ENCODE data around the gene SFSWAP.
A peak's percentile ranks its signal among the peaks of the same experiment; 100 is the strongest.
"Not testable (repeated sequence)": the region's sequence is repeated elsewhere in the genome, so short reads cannot be mapped to it uniquely, and the experiment has no call there.

The SFSWAP gene

GRCh38 chr12:131710464-131711457 lies at the start of gene SFSWAP:
Gene SFSWAP, plus strand, starts transcription at chr12:131711090. Its CDS starts 140 bp downstream, at chr12:131711230.
- H3K36me3 ChIP-seq (ENCODE audit: control insufficient read depth, insufficient read depth, low read length): peaks cover 3% of the 10 kb centered on the region; the same call in 1 of the 2 replicates
- H3K4me1 ChIP-seq (ENCODE audit: control insufficient read depth, insufficient read depth, low read length): no peaks in the 10 kb centered on the region
- peak; percentile 33 for DNase-seq (ENCODE audit: low read depth, low spot score)
- H3K4me3 ChIP-seq (ENCODE audit: low read length): peak within 1 kb of the TSS; percentile 89
- no peaks in the 10 kb centered on the region for H3K27me3 ChIP-seq (ENCODE audit: control insufficient read depth, insufficient read depth, low read length)
- no peak within 1 kb of the TSS for H3K27ac ChIP-seq (ENCODE audit: low read length)
- WGBS (ENCODE audit: insufficient coverage, insufficient read length): no CpG with 5 or more reads among the region's 90 CpGs
- no peaks in the 10 kb centered on the region for H3K9me3 ChIP-seq (ENCODE audit: control insufficient read depth, insufficient read depth, low read length)

- H3K4me1 ChIP-seq (ENCODE audit: control insufficient read depth, insufficient read depth, low read length); H3K27ac ChIP-seq (ENCODE audit: low read length); H3K36me3 ChIP-seq (ENCODE audit: control insufficient read depth, insufficient read depth, low read length); H3K4me3 ChIP-seq (ENCODE audit: low read length); DNase-seq (ENCODE audit: low read depth, low spot score); H3K27me3 ChIP-seq (ENCODE audit: control insufficient read depth, insufficient read depth, low read length); H3K9me3 ChIP-seq (ENCODE audit: control insufficient read depth, insufficient read depth, low read length): not testable (repeated sequence)
- no CpG with 5 or more reads among the region's 78 CpGs for WGBS (ENCODE audit: insufficient coverage, insufficient read length)
These were observed 49.5 kb upstream of the SFSWAP start for GRCh38 chr12:131661170-131661985.

- H3K36me3 ChIP-seq (ENCODE audit: control insufficient read depth, insufficient read depth, low read length); H3K4me1 ChIP-seq (ENCODE audit: control insufficient read depth, insufficient read depth, low read length); H3K9me3 ChIP-seq (ENCODE audit: control insufficient read depth, insufficient read depth, low read length); H3K27me3 ChIP-seq (ENCODE audit: control insufficient read depth, insufficient read depth, low read length); H3K4me3 ChIP-seq (ENCODE audit: low read length); H3K27ac ChIP-seq (ENCODE audit: low read length); DNase-seq (ENCODE audit: low read depth, low spot score): not testable (repeated sequence)
- WGBS (ENCODE audit: insufficient coverage, insufficient read length): no CpG with 5 or more reads among the region's 28 CpGs
These were observed 49.0 kb upstream of the SFSWAP start for GRCh38 chr12:131661986-131662288.

GRCh38 chr12:131662346-131662745 lies 48.5 kb upstream of the SFSWAP start:
- not testable (repeated sequence) for H3K36me3 ChIP-seq (ENCODE audit: control insufficient read depth, insufficient read depth, low read length); H3K4me1 ChIP-seq (ENCODE audit: control insufficient read depth, insufficient read depth, low read length)
- no CpG with 5 or more reads among the region's 10 CpGs for WGBS (ENCODE audit: insufficient coverage, insufficient read length)

GRCh38 chr12:131665666-131666065 lies 45.2 kb upstream of the SFSWAP start:
- not testable (repeated sequence) for H3K9me3 ChIP-seq (ENCODE audit: control insufficient read depth, insufficient read depth, low read length); H3K4me3 ChIP-seq (ENCODE audit: low read length); H3K27ac ChIP-seq (ENCODE audit: low read length); H3K4me1 ChIP-seq (ENCODE audit: control insufficient read depth, insufficient read depth, low read length); DNase-seq (ENCODE audit: low read depth, low spot score); H3K36me3 ChIP-seq (ENCODE audit: control insufficient read depth, insufficient read depth, low read length); H3K27me3 ChIP-seq (ENCODE audit: control insufficient read depth, insufficient read depth, low read length)
- no CpG with 5 or more reads among the region's 17 CpGs for WGBS (ENCODE audit: insufficient coverage, insufficient read length)

More at GRCh38 chr12:131662346-131662745, 48.5 kb upstream of the SFSWAP start:
- not testable (repeated sequence) for DNase-seq (ENCODE audit: low read depth, low spot score); H3K27me3 ChIP-seq (ENCODE audit: control insufficient read depth, insufficient read depth, low read length); H3K9me3 ChIP-seq (ENCODE audit: control insufficient read depth, insufficient read depth, low read length); H3K27ac ChIP-seq (ENCODE audit: low read length); H3K4me3 ChIP-seq (ENCODE audit: low read length)

- H3K27ac ChIP-seq (ENCODE audit: low read length); H3K27me3 ChIP-seq (ENCODE audit: control insufficient read depth, insufficient read depth, low read length); H3K4me1 ChIP-seq (ENCODE audit: control insufficient read depth, insufficient read depth, low read length); H3K4me3 ChIP-seq (ENCODE audit: low read length); DNase-seq (ENCODE audit: low read depth, low spot score); H3K9me3 ChIP-seq (ENCODE audit: control insufficient read depth, insufficient read depth, low read length); H3K36me3 ChIP-seq (ENCODE audit: control insufficient read depth, insufficient read depth, low read length): not testable (repeated sequence)
- no CpG with 5 or more reads among the region's 12 CpGs for WGBS (ENCODE audit: insufficient coverage, insufficient read length)
These were observed 44.4 kb upstream of the SFSWAP start for GRCh38 chr12:131666486-131666885.

- not testable (repeated sequence) for H3K9me3 ChIP-seq (ENCODE audit: control insufficient read depth, insufficient read depth, low read length)
These were observed 43.8 kb upstream of the SFSWAP start for GRCh38 chr12:131666978-131667601.

GRCh38 chr12:131671276-131671675 lies 39.6 kb upstream of the SFSWAP start:
- Histone ChIP-seq H3K9me3 (ENCODE audit: control insufficient read depth, insufficient read depth, low read length) (no peaks in the 10 kb centered on the region), H3K27ac (ENCODE audit: low read length) (no peak overlapping the region), H3K27me3 (ENCODE audit: control insufficient read depth, insufficient read depth, low read length) (no peaks in the 10 kb centered on the region), H3K36me3 (ENCODE audit: control insufficient read depth, insufficient read depth, low read length) (no peaks in the 10 kb centered on the region), H3K4me3 (ENCODE audit: low read length) (no peak overlapping the region), H3K4me1 (ENCODE audit: control insufficient read depth, insufficient read depth, low read length) (no peaks in the 10 kb centered on the region)
- no peak for DNase-seq (ENCODE audit: low read depth, low spot score)
- no CpG with 5 or more reads among the region's 8 CpGs for WGBS (ENCODE audit: insufficient coverage, insufficient read length)

More at GRCh38 chr12:131666978-131667601, 43.8 kb upstream of the SFSWAP start:
- H3K36me3 ChIP-seq (ENCODE audit: control insufficient read depth, insufficient read depth, low read length); H3K4me1 ChIP-seq (ENCODE audit: control insufficient read depth, insufficient read depth, low read length); DNase-seq (ENCODE audit: low read depth, low spot score); H3K4me3 ChIP-seq (ENCODE audit: low read length); H3K27ac ChIP-seq (ENCODE audit: low read length); H3K27me3 ChIP-seq (ENCODE audit: control insufficient read depth, insufficient read depth, low read length): not testable (repeated sequence)
- WGBS (ENCODE audit: insufficient coverage, insufficient read length): no CpG with 5 or more reads among the region's 12 CpGs

GRCh38 chr12:131671871-131672270 lies 39.0 kb upstream of the SFSWAP start:
- Histone ChIP-seq H3K27ac (ENCODE audit: low read length) (no peak overlapping the region), H3K4me3 (ENCODE audit: low read length) (no peak overlapping the region), H3K9me3 (ENCODE audit: control insufficient read depth, insufficient read depth, low read length) (no peaks in the 10 kb centered on the region), H3K36me3 (ENCODE audit: control insufficient read depth, insufficient read depth, low read length) (no peaks in the 10 kb centered on the region), H3K4me1 (ENCODE audit: control insufficient read depth, insufficient read depth, low read length) (no peaks in the 10 kb centered on the region), H3K27me3 (ENCODE audit: control insufficient read depth, insufficient read depth, low read length) (no peaks in the 10 kb centered on the region)
- no CpG with 5 or more reads among the region's 8 CpGs for WGBS (ENCODE audit: insufficient coverage, insufficient read length)
- DNase-seq (ENCODE audit: low read depth, low spot score): no peak

- H3K4me3 ChIP-seq (ENCODE audit: low read length): no peak overlapping the region
- H3K27me3 ChIP-seq (ENCODE audit: control insufficient read depth, insufficient read depth, low read length): no peaks in the 10 kb centered on the region
- no peaks in the 10 kb centered on the region for H3K36me3 ChIP-seq (ENCODE audit: control insufficient read depth, insufficient read depth, low read length)
- WGBS (ENCODE audit: insufficient coverage, insufficient read length): no CpG with 5 or more reads among the region's 17 CpGs
- DNase-seq (ENCODE audit: low read depth, low spot score): no peak
- no peak overlapping the region for H3K27ac ChIP-seq (ENCODE audit: low read length)
- no peaks in the 10 kb centered on the region for H3K9me3 ChIP-seq (ENCODE audit: control insufficient read depth, insufficient read depth, low read length)
- no peaks in the 10 kb centered on the region for H3K4me1 ChIP-seq (ENCODE audit: control insufficient read depth, insufficient read depth, low read length)
These were observed 38.5 kb upstream of the SFSWAP start for GRCh38 chr12:131672311-131672940.
